NCI-H1930 (cell line): Measurements from ENCODE around the gene TRAF2.

ENCODE experiments used
- DNase-seq, 2 experiments: peaks; one replicate each; lab custom pipeline; 2025; lab: John Stamatoyannopoulos, UW

TRAF2 gene

GRCh38 chr9:136913701-136914438 is 27.6 kb downstream of the TRAF2 start:
- no peak for DNase-seq

DNA sequence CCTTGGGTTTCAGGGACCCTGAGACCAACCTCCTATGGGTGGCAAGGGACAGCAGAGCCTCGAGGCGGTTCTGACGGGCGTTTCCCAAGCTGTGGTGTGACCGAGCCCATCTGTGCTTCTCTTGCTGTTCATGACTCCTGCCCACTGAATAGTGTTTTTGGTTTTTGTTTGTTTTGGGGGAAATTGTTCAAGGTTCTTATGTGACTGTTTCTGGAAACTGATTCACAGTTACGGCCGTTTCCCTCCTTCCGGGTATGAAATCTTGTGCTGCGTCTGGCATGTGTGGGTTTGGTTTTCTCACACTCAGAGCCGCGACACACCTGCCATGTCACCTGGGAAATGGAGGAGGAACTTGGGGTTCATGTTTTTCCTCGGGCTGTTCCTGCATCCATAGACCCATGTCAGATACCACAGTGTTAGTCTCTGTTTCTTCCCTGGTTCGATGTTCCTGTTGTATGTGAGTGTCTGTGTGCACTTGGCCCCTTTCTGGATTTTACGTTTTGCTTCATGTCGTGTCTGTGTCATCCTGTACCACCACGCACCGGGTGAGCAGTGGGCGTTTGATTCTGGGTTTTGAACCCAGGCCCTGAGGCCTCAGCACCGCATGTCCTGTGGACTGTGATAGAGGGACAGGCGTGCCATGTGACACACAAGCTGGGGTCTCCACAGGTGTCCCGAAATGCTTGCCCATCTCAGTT is 29.5 kb downstream of the TRAF2 start:
- no peak for DNase-seq

DNA sequence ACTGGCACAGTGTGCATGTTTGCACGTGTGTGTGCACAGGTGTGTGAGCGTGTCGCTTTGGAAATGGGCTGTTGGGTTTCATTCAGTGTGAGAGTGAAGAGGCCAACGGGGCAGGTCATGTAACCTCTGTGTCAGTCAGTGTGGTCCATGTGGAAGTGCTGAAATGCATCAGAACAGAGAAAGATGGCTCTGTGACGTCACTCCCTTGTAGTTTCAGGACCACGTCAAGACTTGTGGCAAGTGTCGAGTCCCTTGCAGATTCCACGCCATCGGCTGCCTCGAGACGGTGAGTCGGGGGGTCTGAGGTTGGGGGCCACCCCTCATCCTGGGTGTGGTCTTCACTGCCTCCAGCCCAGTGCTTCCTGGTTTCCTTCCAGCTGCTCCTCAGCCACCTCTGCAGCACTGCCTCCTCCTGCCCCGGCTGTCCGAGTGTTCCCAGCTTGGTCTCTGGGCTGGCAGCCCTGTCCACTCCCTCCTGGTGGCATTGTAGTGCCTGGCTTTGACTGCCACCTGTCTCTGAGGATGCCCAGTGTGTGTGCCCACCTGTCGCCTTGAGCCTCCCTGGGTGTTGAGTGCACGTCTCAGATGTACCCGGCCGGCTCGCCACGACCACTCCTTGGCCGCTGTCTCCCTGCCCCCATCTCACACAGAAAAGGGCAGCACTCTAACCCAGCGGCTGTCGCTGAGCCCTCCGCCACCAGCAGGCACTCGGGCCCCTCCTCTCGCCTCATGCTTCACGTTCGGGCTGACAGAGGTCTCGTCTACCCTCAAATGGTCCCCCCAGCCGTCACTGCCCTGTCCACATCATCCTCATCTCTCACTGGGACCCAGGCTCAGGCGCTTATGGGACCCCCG is 30.2 kb downstream of the TRAF2 start:
- no peak for DNase-seq

GRCh38 chr9:136917902-136918301 is 31.6 kb downstream of the TRAF2 start:
- no peak for DNase-seq

DNA sequence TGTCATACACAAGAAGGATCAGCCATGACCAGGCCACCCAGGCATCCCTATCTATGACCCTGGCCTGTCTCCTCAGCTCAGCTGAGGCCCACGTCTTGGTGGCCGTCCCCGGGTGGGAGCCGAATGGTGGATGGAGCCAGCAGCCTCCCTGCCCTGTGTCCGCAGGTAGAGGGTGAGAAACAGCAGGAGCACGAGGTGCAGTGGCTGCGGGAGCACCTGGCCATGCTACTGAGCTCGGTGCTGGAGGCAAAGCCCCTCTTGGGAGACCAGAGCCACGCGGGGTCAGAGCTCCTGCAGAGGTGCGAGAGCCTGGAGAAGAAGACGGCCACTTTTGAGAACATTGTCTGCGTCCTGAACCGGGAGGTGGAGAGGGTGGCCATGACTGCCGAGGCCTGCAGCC is 33.8 kb downstream of the TRAF2 start:
- no peak for DNase-seq

GRCh38 chr9:136920734-136921231 is 34.5 kb downstream of the TRAF2 start:
- DNase-seq = no peak

- DNase-seq = no peak
Observed at GRCh38 chr9:136921307-136921706, 35.0 kb downstream of the TRAF2 start.

GRCh38 chr9:136921718-136922117 is 35.4 kb downstream of the TRAF2 start:
- no peak for DNase-seq

DNA sequence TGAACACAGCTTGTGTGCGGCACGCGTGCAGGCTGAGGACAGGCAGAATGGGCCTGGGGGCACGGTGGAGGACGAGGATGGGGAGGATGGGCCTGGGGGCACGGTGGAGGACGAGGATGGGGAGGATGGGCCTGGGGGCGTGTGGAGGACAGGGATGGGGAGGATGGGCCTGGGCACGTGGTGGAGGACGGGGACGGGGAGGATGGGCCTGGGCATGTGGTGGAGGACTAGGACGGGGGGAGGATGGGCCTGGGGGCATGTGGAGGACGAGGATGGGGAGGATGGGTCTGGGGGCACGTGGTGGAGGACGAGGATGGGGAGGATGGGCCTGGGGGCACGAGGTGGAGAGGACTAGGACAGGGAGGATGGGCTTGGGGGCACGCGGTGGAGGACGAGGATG is 36.2 kb downstream of the TRAF2 start:
- no peak for DNase-seq

- DNase-seq = no peak
Observed at GRCh38 chr9:136923881-136924280, 37.6 kb downstream of the TRAF2 start.

DNA sequence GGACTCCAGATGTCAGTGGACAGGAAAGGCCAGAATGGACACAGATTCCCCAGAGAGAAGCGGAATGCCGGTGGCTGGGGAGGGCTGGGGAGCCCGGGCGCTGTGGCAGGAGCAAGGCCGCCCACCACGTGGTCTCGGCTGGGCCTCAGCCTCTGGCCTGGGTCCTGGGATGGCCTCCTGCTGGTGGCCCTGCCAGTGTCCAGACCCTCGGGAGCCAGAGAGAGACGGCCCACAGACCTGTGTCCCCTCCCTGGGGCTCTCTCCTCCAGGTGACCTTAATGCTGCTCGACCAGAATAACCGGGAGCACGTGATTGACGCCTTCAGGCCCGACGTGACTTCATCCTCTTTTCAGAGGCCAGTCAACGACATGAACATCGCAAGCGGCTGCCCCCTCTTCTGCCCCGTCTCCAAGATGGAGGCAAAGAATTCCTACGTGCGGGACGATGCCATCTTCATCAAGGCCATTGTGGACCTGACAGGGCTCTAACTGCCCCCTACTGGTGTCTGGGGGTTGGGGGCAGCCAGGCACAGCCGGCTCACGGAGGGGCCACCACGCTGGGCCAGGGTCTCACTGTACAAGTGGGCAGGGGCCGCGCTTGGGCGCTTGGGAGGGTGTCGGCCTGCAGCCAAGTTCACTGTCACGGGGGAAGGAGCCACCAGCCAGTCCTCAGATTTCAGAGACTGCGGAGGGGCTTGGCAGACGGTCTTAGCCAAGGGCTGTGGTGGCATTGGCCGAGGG is 39.3 kb downstream of the TRAF2 start:
- DNase-seq = no peak

DNA sequence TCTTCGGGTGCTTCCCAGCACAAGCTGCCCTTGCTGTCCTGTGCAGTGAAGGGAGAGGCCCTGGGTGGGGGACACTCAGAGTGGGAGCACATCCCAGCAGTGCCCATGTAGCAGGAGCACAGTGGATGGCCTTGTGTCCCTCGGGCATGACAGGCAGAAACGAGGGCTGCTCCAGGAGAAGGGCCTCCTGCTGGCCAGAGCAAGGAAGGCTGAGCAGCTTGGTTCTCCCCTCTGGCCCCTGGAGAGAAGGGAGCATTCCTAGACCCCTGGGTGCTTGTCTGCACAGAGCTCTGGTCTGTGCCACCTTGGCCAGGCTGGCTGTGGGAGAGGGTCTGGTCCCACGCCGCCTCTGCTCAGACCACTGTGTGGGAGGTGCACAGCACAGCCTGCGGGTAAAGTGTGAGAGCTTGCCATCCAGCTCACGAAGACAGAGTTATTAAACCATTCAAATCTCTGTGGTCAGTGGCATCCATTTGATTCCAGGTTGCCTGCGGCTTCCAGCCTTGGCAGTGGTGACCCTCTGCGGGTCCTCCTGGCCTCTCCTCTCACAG is 39.9 kb downstream of the TRAF2 start:
- DNase-seq = no peak

DNA sequence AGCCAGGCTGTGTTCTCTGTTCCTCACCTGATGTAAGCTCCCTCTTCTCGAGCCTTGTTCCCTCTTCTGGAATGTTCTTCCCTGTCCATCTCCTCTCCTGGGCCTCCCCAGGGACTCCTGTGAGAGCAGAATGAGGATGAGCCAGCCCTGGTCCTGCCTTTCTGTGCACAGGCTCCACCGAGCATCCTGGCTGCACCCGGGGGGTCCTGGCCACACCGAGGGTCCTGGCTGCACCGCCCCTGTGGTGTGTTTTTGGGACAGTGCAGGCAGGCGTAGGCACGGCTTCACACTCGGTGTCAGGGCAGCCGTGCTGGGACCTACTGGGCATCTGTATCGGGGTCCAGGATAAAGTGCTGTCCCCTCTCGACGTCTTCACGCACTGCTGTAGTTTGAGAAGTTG is 40.4 kb downstream of the TRAF2 start:
- no peak for DNase-seq

DNA sequence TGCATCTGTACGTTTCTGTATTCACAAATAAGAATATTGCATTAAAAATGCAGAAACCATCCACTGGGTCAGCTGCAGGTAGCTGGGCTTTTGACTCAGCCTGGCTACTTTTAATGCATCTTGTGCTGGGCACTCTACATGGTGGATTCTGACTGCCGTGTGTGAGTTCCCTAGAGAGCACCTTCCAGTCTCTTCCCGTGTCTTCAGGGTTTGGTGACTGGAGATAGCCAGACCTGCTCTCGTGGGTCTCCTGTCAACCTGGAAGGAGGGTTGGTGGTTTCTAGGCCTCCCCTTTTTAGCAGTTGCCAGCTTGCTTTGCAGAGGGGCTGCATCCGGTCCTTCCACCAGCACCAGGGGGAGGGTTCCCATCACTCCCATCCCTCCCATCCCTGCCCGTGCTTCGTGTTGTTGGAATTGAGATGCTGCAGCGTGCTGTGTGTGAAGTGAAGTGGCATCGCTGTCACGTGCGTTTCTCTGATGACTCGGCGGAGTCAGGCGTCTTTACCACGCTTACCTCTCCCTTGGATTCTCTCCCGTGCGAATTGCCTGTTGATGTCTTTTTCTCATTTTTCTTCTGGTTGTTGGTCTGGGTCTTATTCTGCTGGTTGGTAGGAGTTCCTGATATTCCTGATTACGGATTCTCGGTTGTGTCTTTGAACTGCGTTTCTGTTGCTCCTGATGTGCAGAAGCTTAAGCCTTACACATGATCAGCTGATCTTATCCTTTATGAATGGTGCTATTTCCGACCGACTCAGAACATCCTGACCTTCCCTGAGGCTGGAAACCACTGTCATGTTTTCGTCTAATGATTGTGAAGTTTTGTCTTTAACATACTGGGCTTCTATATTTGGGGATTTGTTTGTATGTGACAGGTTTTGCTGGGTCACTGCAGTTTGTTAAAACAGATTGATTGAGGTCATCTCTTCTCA is 41.3 kb downstream of the TRAF2 start:
- DNase-seq = no peak

- DNase-seq = no peak
Observed at GRCh38 chr9:136928591-136928990, 42.3 kb downstream of the TRAF2 start.

DNA sequence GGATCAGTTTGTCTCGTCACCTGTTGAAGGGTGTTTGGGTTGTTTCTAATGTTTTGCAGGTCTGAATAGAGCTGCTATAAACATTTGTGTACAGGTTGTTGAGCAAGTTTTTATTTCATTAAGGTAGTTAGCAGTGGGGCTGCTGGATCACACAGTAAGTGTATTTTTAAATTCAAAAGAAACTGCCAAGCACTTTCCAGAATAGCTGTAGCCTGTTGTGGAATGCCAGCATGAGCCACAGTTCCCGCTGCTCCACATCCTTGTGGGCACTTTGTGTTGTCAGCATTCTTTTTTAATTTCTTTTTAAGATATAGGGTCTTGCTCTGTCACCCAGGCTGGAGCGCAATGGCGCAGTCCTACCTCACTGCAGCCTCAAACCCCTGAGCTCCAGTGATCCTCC is 43.7 kb downstream of the TRAF2 start:
- no peak for DNase-seq

DNA sequence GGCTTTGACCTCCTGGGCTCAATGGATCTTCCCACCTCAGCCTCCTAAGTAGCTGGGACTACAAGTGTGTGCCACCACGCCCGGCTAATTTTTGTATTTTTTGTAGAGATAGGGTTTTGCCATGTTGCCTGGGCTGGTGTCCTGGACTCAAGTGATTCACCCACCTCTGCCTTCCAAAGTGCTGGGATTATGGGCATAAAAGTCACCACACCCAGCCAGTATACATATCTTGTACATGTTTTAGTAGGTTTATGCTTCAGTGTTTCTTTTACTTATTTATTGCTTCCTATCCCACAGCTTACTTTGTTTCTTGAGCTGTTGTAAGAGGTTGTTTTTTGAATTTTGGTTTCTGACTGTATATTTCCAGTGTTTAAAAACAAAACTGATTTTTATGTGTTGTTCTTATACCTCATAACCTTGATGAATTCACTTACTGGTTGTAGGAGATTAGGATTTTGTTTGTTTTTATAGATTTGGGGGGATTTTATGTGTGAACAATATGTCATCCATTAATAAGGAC is 45.4 kb downstream of the TRAF2 start:
- DNase-seq = no peak

DNA sequence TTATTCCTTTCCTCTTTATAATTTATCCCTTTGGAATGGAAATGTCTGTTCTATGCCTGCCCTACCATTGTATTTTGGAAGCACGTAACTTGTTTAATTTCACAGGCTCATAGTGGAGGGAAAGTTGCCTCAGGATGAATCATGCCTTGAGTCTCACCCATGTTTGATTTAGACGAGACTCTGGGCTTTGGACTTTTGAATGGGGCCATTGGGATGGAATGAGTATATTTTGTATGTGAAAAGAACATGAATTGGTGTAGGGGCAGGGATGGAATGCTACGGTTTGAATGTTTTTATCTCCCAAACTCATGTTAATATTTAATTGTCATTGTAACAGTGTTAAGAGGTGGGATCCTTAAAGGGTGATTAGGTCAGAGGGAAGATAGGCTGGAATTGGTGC is 48.0 kb downstream of the TRAF2 start:
- no peak for DNase-seq

DNA sequence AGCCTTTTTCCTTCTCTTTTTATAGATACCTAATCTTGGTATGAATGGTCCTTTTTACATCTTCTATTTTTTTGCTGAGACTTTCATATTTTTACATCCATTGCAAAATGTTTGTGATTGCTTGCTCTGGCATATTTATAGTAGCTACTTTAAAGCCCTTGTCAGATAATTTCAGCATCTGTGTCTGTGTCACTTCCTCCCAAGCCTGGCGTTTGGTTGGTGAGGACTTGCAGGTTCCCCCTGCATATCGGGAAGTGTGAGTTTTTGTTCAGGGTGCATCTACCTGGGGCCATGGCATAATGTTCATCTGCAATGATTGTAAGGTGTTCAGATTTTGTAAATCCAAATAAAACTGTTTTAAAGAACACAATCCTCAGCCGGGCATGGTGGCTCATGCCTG is 49.3 kb downstream of the TRAF2 start:
- DNase-seq = no peak

GRCh38 chr9:136936645-136937170 is 50.4 kb downstream of the TRAF2 start:
- DNase-seq = no peak
